Prostate gland (tissue), 2 donors: ENCODE measurements around the gene MEAK7.

Experiments
- CTCF ChIP-seq, 4 experiments: fragments of 200-600 bp in 2 of 4; fragments of 450-650 bp in 2 of 4; sonication (generic) in 2 of 4; IDR thresholded peaks; 1 replicate in 3 of 4; 2 replicates in 1 of 4; pipeline ENCODE4 v1.5.1; 2016 to 2019; ENCODE audit warnings: antibody characterized with exemption in 4 of 4, mild to moderate bottlenecking in 2 of 4, moderate library complexity in 2 of 4
- POLR2AphosphoS5 ChIP-seq: sonication (generic); formaldehyde crosslinking; IDR thresholded peaks from one replicate; pipeline ENCODE4 v1.6.1; 2017; ENCODE audit warnings: antibody characterized with exemption

GRCh38 chr16:84514295-84514873, 9.9 kb upstream of the MEAK7 start:
- TF ChIP-seq POLR2AphosphoS5 (no peak), CTCF (IDR thresholded peaks at IDR 0.05) (no peak)
